ENCODE measurements around the gene NPS.

- TF ChIP-seq POLR2A (IDR thresholded peaks at IDR 0.05; ENCODE audit: extremely low read depth, insufficient read length): no peak
- TF ChIP-seq, protein P1, sequence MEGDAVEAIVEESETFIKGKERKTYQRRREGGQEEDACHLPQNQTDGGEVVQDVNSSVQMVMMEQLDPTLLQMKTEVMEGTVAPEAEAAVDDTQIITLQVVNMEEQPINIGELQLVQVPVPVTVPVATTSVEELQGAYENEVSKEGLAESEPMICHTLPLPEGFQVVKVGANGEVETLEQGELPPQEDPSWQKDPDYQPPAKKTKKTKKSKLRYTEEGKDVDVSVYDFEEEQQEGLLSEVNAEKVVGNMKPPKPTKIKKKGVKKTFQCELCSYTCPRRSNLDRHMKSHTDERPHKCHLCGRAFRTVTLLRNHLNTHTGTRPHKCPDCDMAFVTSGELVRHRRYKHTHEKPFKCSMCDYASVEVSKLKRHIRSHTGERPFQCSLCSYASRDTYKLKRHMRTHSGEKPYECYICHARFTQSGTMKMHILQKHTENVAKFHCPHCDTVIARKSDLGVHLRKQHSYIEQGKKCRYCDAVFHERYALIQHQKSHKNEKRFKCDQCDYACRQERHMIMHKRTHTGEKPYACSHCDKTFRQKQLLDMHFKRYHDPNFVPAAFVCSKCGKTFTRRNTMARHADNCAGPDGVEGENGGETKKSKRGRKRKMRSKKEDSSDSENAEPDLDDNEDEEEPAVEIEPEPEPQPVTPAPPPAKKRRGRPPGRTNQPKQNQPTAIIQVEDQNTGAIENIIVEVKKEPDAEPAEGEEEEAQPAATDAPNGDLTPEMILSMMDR (IDR thresholded peaks at IDR 0.05; ENCODE audit: low read depth, low read length): no peak
- TF ChIP-seq, protein P2, sequence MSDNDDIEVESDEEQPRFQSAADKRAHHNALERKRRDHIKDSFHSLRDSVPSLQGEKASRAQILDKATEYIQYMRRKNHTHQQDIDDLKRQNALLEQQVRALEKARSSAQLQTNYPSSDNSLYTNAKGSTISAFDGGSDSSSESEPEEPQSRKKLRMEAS (IDR thresholded peaks at IDR 0.05; ENCODE audit: low read depth, low read length): no peak
Measured at GRCh38 chr10:127561647-127562046, 12.5 kb downstream of the NPS start.
